ENCODE results near the gene LEP. TPM values are rescaled to one million over a fixed set of nuclear protein-coding genes. Genes with fewer than 3 reads are reported as not detected.

The LEP gene
- total RNA-seq, result not detected in 2 replicates

GRCh38 chr7:128240696-128241386, at the start of gene LEP:
Gene LEP (plus strand): TSS chr7:128241278. CDS start chr7:128252019, 10,741 bp downstream.

Other genes starting within 250 kb of the LEP start
- 0.16 and 1.0 TPM in 2 replicates for gene LRRC4, start 209.8 kb upstream of the LEP start, total RNA-seq
- gene RBM28, start 102.6 kb downstream of the LEP start, total RNA-seq, result 7.5 and 11.6 TPM in 2 replicates
- gene PRRT4, start 120.4 kb downstream of the LEP start, total RNA-seq, result 0.13 TPM in 1 of 2 replicates, not detected in the other
- 67.8 and 103 TPM in 2 replicates for gene IMPDH1, start 168.7 kb downstream of the LEP start, total RNA-seq
- 16.4 and 20.0 TPM in 2 replicates for gene HILPDA, start 214.6 kb downstream of the LEP start, total RNA-seq
- 16.4 and 22.5 TPM in 2 replicates for gene METTL2B, start 235.5 kb downstream of the LEP start, total RNA-seq